Measurements from ENCODE around the gene NABP1.

NABP1 gene

DNA sequence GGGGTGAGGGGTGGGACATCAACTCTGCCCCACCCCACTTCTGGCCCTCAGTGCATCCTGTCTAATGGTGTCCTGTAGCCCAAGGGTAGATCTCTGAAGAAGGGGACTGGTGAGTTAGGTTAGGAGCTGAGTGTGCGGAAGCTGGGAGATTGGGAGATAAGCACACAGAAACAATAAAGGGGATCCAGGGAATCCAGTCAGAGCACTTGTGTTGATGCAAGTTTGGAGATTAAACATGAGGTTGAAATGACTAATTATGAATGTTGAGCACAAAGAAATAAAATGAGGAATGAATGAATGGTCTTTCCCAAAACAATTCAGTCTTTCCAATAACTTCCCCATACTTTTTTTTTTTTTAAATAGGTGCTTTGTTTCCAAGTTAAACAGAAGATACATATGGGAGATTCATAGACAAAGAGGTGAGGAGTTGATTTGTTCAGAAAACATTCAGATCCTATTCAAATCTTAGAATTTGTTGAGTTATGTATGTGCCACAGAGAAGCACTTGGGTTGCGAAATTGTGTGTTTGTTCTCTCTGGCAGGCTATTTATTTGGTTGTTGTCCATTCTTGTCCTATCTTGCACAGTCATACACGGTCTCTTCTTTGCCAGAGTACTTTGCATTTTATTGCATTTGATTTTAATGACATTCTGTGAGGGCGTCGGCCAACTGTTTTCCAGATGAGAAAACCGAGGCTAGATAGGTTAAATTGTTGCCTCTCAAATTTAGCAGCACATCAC, 31.6 kb upstream of the NABP1 start:
- no peak for DNase-seq (ENCODE audit: low spot score)
- FAIRE-seq = no peak

DNA sequence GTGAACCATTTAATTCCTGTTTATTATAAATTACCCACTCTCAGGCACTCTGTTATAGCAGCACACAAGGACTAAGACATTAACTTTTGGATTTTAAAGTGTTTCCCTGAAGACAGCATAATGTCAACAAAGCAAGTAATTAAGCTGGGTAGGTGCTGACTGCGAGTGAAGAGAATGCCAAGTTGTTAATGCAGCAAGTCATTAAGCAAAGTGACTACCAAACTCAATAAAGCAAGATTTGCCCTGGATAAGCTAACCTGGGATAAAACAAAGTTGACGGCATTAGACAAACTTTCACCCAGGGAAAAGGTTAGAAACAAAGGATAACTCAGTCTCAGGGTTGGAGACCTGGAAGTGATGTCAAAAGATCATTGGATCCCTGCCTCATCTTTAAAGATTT, 28.4 kb upstream of the NABP1 start:
- DNase-seq (ENCODE audit: low spot score) (no peak), FAIRE-seq (no peak)

GRCh38 chr2:191650896-191651773, 26.8 kb upstream of the NABP1 start:
- FAIRE-seq (no peak), DNase-seq (ENCODE audit: low spot score) (no peak)

DNA sequence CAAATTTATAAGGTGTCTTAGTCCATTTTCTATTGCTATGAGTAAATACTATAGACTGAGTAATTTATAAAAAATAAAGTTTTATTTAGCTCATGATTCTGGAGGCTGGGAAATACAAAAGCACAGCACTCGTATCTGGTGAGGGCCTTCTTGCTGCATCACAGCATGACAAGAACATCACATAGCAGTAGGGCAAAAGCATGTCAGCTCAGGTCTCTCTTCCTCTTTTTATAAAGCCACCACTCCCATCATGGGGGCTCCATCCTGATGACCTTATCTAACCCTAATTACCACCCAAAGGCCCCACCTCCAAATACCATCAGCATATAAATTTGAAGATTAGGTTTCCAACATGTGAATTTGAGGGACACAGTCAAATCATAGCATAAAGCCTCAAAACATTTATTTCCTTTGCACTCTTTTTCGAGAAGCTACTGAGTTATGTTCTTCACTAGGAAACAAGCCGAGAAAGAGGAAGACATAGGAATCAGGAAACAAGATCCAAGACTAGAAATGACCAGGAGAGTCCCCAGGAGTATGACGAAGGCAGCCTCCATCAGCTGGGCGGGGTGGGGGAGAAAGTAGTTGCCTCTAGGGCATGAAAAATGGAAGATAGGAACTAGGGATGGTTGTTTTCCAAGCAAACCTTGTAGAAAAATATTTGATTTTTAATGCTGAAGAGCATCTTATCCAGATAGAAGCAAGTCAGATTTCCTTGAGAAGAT, 24.1 kb upstream of the NABP1 start:
- no peak for DNase-seq (ENCODE audit: low spot score)
- no peak for FAIRE-seq

- FAIRE-seq (no peak), DNase-seq (ENCODE audit: low spot score) (no peak)
These were observed 21.5 kb upstream of the NABP1 start for GRCh38 chr2:191656391-191656790.

GRCh38 chr2:191656792-191657191, 21.1 kb upstream of the NABP1 start:
- FAIRE-seq (no peak), DNase-seq (ENCODE audit: low spot score) (no peak)

DNA sequence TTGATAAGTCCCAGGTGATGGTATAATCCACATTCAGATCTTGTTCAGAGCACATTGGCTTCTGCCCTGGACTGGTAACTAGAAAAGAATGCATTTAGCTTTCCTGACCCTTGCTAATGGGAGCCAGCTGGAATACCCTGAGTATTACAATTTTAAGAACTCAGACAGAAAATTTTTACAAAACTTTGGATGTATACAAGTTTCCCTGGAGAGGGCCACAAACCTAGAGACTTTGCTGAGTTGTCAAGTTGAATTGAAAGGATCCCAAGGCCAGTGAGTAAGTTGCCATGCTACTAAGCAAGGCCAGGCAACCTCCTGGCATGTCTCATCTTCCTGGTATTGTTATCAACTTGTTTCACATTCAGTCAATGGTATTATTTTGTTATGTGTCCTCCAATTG, 20.0 kb upstream of the NABP1 start:
- FAIRE-seq = no peak
- no peak for DNase-seq (ENCODE audit: low spot score)

DNA sequence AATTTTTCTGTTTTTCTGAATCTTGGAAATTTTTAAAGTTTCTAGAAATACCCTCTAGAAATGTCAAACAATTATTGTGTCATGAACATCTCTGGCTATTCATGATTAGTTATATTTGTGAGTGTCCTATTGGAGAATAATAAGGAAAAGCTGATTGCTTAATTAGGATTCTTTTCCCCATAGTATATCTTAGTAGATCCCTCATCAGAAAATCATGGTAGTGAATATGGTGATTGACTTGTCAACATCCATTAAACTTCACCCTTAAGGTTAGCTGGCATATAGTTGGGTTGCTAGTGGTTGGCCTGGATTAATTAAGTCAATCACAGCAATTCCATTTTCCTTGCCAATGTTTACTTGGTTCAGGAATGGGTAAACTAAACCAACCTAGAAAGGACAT, 18.7 kb upstream of the NABP1 start:
- DNase-seq (ENCODE audit: low spot score) (no peak), FAIRE-seq (no peak)

DNA sequence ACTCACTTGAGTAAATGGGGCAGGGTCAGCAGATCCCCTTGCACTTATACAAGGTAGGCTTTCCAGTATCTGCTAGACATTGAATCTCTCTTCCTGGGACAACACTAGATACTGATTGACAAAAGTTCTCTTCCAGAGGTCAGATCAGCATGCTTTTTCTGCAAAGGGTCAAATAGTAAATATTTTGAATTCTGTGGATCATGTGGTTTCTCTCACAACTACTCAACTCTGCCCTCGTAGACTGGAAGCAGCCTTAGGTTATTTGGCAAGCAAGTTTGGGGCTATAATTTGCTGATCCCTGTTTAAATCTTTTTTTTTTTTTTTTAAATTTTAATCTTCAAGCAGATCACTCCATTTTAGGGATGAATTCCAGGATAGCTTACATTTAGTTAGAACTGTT, 17.4 kb upstream of the NABP1 start:
- DNase-seq (ENCODE audit: low spot score) (no peak), FAIRE-seq (no peak)

DNA sequence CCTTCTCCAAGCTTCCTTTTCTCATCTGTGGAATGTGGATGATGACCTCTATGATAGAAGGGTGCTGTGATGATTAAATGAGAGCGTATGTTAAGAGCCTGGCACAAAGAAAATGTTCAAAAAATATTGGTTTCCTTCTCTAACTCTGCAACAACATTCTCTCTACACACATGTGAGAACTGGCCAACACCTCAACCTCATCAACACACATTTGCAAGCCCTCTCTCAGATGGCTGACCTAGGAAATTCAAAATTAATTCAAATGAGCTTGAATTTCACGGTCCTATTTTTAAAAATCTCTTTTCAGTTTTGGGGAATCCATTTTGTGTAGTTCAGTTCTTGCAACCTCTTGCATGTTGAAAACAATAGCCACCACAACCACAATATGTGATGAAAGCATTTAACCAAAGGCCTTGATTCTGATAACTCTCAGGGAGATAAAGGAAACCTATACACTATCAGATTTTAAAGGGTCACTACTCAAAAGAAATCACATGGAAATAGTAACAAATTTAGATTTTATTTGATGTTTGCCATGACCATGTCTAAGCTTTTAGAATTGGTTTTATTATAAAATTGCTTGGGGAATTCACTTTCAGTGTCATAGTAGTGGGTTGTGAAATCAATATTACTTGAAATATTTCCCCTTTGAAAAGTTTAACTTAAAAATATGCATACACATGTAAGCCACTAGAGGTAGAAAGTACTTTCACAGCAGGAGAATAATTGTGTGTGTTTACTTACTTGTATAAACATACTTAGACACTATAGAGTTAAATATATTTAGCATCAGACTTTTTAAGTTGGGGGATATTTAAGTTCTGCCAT, 16.6 kb upstream of the NABP1 start:
- no peak for DNase-seq (ENCODE audit: low spot score)
- no peak for FAIRE-seq

DNA sequence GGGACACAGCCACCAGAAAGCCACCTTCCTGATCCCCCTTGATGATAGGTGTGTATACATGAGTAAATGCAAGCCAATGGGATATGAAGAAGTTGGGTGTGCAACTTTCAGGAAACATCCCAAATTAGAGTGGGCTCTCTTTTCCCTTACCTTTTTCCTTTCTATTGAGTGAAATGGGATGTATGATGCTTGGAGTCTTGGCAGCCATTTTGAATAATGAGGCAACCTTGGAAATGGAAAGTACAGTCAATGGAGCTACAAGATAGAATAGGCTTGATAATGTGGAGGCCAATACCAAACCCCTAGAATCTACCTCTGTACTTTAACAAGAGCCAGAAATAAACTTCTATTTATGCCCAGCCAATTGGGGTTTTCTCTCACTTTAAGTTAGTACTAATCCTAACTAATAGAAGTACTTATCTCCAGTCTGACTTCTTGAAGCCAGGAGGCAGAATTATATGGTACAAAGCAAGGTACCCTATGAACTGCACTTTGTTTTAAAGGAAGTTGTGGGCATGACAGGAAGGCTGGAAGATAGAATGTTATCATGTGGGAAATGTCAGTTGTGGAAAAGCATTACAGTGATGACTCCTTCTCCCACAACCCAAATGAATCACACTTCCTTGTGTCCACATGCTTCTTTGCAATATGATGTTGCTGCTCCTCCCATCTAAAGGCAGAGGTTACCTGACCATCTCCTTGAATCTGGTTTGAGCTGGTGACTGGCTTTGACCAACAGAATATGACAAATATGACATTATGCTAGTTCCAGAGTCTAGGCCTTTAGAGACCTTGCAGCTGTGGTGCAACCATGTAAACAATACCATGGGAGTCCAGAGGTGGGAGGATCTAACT, 12.9 kb upstream of the NABP1 start:
- DNase-seq (ENCODE audit: low spot score) (peak; percentile 89), FAIRE-seq (peak; percentile 86)

DNA sequence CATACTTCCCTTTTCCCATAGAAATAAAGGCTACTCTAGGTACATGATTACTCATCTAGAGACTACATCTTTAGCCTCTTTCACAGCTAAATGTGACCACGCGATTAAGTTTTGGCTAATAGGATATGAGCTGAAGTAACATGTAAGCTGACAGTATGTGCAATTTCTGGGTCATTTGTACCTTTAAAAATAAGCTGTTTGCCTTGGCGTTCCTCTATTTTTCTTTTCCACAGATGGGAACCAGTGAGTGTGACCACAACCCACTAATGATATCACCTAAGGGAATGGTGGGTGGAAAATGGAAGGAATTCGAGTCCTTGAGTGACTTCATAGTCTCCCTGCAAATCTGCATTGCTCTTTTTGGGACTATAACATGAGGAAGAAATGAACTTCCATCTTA, 11.7 kb upstream of the NABP1 start:
- FAIRE-seq (no peak), DNase-seq (ENCODE audit: low spot score) (no peak)

GRCh38 chr2:191666732-191667131, 11.2 kb upstream of the NABP1 start:
- peak; percentile 54 for DNase-seq (ENCODE audit: low spot score)
- no peak for FAIRE-seq

DNA sequence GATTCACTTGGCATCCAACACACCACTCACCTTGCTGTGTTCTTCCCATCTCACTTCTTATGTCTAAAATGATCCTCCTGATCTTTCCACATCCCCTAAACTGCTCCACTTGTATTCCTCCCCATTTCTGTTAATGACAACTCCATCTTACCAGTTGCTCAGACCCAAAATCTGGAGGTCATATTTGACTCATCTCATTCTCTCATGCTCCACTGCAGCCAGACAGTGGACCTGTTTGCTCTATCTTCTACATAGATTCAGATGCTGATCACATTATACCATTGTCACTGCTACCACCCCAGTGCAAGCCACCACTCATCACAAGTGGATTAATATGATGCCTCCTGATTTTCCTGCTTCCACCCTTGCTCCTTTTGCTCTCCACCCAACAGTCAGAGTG, 7.9 kb upstream of the NABP1 start:
- FAIRE-seq = no peak
- no peak for DNase-seq (ENCODE audit: low spot score)

DNA sequence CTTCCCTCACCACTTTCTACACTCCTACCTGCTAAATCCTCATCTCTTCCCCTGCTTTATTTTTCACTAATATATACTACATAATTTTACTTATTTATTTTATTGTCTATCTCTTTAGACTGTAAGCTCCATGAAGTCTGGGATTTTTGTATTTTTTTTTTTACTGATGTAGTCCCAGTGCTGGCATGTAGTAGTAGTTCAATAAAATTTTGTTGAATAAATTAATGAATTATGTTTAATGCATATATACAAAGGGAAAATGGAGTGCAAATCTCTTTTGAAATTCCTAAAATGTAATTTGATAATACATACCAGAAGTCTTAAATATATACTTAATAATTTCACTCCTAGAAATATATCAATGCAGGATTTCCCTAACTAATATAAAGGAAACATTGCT, 7.1 kb upstream of the NABP1 start:
- FAIRE-seq (no peak), DNase-seq (ENCODE audit: low spot score) (no peak)

GRCh38 chr2:191675807-191676721, 1.9 kb upstream of the NABP1 start:
- FAIRE-seq = no peak

DNA sequence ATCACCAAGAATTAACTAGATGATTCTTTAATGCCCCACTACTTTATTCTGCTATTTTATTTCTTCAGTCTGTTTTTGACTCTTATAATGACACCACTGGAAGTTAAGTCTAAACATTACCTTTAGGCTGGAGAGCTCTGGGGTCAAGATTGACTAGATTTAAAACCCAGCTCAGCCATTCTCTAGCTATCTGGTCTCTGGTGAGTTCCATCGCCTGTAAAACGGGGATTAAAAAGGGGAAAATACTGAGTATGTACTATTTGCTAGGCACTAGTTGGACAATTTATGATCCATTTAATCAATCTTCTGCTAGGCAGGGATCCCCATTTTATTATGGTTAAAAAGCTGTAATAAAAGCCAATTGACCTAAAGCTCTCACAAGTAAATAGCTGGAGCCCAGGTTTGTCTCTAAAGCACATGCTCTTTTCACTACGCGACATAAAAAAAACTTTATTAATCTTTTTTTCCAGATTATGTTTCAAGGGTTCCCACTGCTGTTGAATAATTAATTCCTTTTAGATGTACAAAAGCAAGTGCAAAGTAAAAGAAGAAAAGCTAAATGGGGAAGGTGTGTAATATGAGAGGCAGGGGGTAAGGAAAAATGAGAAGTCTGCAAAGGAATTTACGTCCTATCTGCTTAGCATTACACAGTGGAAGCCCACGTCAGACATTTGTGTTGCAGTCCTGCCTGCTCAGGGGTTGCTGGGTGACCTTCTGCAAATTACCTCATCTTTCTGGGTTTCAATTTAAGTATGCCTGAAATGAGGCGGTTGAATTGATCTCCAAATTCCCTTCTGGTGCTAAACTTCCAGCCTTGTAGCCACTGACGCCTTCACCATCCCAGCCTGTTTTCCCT, 918 bp upstream of the NABP1 start:
- FAIRE-seq (no peak), DNase-seq (ENCODE audit: low spot score) (peak; percentile 71)

More at GRCh38 chr2:191675807-191676721, 1.9 kb upstream of the NABP1 start:
- no peak for DNase-seq (ENCODE audit: low spot score)

- FAIRE-seq (no peak), DNase-seq (ENCODE audit: low spot score) (peak; percentile 60)
These were observed 633 bp downstream of the NABP1 start for GRCh38 chr2:191678437-191679100.
